HuH-7 (cell line): ENCODE results near the gene CSRP1.
"Not testable (repeated sequence)": the region's sequence is repeated elsewhere in the genome, so short reads cannot be mapped to it uniquely, and the experiment has no call there.

Experiments
- DNase-seq: peaks from one replicate; pipeline ENCODE4 v3.0.0; 2011; ENCODE audit warnings: low spot score

CSRP1 gene

DNA sequence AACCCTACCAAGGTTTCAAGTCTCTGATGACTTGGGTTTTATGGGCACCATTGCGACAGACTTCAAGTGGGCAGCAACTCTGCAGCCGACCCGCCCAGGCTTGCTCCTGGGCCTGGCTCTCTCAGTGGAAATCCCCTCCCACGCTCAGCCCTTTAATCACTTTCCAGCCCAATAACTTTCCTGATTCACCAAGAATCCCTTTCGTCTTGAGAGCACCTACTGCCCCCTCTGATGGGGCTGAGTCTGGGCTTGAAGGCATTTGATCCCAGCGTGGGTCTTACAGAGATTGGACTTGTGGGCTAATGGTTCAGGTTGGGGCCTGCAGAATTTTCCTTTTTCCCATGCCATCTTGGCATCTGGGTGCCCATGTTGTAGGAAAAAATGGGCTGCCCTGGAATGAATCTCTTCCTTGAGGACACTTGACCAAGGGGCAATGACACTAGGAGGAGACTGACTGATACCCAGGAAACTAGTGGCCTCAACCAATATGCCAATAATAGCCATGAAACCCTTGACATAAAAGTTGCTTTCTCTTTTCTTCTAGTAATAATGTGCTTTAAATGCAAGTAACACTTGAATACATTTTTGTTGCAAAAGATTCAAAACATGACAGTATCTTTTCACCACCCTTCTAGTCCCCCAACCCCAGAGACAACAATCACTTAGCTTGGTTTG, 30.1 kb downstream of the CSRP1 start:
- DNase-seq: no peak

DNA sequence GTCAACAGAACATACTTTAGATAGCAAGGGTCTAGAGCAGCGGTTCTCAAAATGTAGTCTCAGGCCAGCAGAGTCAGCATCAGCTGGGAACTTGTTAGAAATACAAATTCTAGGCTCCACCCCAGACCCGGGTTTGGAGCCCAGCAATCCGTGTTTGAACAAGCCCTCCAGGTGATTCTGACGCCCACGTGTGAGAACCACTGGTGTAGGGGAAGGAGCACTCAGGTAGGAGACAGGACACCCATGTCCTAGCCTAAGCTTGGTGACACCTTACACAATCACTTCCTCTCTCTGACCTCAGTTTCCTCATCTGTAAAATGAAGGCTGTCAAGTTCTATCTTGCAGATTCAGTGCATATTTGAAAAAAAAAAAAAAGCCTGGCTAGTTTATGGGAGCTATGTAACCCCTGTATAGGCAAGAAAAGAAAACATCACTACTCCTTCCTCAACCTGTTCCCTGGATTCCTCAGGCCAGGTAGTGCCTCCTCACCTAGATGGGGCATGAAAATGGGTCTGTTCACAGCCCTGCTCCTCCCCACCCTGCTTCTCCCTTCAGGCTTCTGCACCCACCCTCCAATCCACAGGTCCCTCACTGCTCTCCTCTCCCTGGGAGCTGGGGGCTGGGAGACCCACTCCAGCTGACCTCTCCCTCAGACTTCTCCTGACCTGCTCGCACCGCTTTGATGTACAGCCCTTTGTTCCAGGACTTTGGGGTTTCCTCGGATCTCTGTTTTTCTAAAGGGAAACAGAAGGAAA, 30.8 kb downstream of the CSRP1 start:
- DNase-seq: no peak

DNA sequence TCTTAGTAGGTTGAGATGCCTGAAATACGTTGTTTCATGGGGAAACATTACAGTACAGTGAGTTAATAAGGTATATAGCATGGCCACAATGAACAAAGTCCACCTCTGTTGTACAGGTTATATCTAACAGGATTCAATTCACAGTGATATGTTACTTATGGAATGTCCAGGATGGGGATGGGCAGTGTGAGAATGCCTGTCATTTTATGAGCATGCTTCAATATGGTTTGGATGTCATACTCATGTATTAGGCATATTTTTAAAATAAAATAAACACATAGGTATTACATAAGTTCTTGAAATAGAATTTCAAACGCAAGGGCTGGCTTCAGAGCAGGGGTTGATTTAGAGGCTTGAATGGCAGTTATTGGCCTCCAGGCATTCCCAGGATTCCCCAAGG, 31.8 kb downstream of the CSRP1 start:
- DNase-seq: no peak

DNA sequence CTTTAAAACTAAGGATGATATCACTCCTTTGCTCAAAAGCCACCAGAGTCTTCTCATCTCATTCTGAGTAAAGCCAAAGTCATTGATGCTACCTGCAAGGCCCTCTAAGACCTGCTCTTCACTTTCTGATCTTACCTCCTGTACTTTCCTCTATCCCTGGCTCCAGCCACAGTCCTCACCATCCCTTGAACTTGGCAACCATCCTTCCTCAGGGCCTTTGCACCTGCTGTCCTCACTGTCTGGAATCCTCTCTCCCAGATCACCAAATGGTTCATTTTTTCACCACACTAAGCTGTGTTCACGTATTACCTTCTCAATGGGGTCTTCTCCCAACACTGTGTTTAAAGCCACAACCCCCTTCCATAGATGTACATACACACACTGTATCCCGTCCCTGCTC, 33.6 kb downstream of the CSRP1 start:
- no peak for DNase-seq

DNA sequence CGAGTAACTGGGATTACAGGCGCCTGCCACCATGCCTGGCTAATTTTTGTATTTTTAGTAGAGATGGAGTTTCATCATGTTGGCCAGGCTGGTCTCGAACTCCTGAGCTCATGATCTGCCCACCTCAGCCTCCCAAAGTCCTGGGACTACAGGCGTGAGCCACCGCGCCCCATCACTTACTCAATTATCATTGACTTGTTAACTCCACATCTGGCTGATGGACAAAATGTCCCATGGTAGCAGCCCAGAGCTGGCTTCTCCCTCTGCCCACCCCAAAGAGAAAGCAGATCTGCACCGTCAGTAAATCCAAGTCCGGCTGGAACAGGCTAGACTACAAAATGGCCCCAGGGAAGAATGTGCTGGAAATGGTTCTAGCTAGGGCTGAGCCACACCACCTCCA, 34.6 kb downstream of the CSRP1 start:
- DNase-seq: not testable (repeated sequence)

DNA sequence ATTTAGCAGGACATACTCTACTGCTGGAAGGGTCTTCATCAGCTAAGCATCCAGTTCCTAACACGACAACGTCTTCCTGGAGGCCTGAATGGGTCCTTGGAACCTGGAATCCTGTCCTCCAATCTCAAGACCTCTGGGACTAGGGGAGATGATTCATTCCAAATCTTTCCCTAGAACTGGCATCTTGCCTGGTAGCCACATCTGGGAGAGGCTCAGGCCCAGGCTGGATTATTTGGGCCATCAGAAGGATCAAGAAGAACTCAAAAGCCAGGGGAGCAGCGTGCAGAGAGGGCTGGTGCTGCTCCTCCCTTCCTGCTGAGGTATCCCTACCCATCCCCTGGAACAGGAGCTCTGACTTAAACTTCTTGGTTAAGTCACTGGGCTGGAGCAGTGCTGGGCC, 35.2 kb downstream of the CSRP1 start:
- DNase-seq: no peak

DNA sequence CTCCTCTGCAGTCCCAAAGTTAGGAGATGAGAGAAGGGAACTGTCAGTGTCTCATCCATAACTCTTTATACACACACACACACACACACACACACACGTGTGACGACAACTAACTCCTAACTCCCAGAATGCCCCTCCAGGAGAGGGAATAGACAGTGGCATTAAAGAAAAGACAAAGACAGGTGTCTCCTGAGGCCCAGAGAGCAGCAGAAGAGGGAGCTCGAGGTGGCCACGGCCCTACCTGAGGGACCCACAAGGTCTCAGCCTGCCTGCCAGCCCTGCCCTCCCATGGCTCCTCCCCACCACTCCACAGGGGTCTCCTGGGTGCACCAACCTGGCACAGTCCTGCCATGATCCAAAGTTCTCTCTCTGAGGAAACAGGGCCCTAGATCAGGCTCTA, 36.3 kb downstream of the CSRP1 start:
- no peak for DNase-seq

DNA sequence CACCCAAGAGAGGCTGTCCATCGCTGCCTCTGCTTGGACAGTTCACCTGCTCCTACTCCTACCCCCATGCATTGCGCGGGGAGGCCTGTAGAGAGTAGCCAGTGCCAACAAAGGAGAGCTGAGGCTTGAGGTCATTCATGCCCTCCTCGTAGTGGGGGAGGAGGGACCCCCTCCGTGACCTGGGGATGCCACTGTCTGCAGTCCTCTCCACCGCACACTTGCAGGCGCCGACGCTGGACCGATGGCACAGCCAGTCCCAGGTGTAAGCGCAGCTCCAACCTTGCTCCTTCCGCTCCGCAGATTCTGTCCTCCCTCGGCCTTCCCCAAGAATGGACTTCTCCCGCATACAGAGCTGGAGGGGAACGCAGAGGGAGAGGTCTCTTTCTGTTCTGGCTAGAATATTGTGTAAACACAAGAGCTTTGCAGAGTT, 37.3 kb downstream of the CSRP1 start:
- no peak for DNase-seq

DNA sequence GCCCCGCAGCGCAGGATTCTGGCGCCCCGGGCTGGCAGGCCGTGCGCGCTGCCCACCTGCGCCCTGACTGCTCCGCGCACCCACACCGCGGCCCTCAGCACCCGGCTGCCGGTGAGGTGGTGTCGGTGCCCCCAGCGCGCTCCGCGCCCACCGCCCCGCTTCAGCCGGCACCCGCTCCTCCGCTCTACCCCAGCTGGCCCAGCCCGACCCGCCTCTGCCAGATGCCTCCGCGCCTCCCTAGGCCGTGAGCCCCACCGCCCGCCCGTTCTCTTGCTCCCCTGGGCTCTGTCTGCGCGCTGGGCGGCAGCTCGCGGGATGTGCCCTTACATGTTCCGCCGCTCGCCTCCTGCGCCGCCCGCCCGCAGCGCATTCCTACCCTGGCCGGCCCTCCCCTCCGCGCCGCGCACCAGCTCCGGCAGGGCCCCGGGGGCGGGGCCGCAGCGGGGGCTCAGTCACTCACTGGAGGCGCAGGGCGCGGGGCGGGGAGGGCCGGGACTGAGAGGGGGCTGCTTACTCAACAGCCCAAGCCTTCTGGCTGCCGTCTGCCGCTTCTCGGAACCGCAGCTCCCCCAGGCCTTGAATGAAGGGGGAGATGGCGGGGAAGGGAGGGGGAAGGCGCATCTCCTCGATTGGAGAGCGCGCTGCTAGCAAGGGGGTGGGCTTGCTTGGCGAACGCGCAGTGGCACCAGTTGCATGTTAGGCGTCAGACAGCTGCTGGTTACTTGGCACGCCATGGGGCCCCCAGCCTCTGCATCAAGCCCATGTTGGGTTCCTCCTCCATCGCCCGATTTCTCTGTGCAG, 37.9 kb downstream of the CSRP1 start, which contains the start of gene PHLDA3:
PHLDA3 (minus strand) TSS at position 345 of the 801 bp plus-strand sequence. CDS start 402 bp downstream, outside the sequence.
- no peak for DNase-seq

DNA sequence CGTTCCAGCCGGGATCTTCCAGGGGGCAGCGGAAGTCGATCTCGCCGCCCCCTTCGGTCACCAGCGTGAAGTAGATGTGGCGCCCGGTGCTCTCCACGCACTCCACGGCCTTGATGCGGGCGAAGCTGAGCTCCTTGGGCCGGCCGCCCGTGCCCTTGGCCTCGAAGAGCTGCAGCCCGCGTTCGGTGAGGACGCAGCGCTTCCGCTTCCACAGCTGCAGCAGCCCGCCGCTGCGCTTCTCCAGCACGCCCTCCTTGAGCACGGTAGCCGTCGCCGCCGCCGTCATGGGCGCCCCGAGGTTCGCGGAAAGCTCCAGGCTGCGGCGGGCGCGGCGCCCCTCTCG, 38.5 kb downstream of the CSRP1 start:
- no peak for DNase-seq

DNA sequence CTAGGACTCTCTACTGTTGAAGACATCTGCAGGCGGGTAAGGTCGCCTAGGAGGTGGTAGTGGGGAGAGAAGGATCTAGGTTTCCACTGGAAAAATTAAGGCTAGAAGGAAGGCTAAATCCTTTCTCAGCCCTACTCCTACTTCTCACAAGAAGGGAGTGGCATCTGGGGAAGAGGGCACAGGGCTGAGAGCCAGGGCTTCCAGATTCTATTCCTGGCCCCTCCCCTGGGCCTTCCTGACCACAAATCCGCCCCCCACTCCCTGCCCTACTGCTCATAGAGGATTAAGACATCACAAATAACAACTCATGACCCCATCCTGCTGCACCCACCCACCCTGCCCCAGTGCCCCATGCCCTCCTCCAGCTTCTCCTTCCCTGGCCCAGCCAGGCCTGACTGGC, 40.4 kb downstream of the CSRP1 start:
- no peak for DNase-seq

DNA sequence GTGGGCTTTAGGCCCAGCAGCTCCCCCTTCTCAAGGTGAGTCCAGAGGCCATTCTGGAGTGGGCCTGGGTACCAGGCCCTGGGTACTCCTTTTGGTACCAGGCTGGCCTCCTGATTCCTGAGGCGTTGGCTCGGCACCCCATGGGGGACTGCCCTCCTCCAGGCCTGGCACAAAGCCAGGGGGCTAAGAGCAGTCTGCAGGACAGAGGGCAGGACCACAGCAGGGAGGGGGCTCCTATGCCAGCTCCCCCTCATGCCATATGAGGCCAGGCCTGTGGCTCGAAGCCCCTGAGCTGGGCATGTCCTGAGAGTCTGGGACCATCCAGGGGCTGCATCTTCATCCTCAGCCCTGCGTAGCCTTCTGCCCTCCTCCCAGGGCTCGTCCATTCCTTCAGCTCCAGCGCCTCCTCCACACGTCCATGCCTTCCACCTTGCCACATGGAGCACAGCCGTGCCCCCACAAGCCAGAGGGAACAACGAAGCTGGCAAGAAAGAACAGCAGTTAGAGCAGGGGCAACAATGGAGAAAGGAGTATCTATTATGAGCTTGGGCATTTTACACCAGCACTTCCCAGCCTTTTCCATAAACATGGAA, 41.1 kb downstream of the CSRP1 start:
- no peak for DNase-seq

DNA sequence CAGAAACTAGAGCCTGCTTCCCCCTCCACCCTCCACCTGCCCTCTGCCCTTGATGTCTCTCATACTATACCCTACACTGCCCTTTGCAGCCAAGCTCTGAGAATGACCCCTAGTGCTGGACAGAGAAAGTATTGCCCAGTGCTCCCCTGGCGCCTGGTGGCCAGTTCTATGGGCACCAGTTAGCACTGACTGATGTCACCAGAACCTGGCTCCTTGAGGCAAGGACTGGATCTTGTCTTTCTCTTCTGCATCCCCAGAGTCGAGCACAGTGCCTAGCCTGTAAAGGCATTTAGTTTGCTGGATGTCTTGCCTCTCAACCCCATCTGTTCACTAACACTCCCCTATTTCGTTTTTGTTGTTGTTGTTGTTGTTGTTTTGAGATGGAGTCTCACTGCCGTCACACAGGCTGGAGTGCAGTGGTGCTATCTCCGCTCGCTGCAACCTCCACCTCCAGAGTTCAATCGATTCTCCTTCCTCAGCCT, 43.8 kb downstream of the CSRP1 start:
- DNase-seq: peak; percentile 38

DNA sequence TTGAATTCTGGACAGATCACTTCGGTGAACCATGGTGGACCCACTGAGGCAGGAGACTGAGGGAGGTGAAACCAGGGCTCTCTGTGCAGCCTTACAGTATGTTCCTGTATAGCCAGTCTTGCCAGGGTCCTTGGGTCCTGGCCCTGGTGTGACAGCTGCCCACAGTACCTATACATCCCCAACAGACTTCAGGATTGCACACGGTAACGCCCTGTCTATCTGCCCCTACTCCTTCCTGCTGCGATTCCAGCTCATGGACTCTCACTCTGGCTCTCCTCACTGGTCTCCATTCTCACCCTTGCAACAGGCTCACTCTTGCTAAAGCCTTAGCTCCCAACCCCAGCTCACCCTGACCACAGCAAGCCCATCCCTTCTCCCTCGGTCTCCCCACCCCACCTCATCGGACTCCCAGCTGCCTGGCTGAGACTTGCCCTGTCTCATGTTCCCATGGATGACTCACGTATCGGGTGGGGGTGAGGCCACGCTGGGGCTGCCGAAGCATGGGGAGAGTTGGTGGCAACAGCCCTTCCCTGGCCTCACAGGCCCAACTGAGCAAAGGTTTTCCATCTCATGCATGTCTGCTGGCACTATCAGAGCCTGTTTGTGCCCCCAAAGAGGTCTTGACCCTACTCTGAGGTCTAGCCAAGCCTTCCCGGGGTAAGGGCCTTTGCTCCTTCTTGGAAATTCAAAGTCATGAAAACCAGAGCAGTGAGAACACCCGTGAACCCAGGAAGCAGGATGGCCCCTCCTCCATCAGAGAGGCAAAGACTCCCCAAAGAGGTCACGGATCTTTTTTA, 45.1 kb downstream of the CSRP1 start:
- no peak for DNase-seq

DNA sequence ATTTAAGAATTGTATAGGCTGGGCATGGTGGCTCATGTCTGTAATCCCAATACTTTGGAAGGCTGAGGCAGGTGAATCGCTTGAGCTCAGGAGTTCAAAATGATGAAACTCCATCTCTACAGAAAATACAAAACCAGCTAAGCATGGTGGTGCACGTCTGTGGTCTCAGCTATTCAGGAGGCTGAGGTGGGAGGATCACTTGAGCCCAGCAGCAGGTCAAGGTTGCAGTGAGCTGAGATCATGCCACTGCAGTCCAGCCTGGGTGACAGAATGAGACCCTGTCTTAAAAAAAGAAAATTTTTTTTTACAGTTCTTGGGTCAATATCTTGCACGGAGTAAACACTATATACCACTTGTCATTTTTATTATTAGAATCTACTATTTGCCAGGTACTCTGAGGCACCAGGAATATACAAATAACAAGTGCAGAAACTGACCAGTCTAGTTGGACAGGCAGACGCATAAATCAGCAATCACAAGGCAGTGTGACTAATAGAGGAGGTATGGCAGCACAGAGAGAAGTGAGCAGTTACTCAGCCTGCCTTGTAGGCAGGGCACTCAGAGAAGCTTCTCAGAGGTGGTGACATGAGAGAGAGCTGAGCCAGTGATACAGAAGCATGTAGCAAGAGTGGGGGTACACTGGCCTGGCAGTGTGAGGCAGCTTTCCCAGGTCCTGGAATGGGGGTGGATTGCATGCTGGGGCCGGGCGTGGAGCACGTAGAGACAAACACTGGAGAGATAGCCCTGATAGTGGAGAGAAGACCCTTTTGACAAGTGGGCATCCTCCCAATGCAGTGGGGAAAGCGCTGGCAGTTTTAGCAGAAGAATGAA, 45.9 kb downstream of the CSRP1 start:
- no peak for DNase-seq

DNA sequence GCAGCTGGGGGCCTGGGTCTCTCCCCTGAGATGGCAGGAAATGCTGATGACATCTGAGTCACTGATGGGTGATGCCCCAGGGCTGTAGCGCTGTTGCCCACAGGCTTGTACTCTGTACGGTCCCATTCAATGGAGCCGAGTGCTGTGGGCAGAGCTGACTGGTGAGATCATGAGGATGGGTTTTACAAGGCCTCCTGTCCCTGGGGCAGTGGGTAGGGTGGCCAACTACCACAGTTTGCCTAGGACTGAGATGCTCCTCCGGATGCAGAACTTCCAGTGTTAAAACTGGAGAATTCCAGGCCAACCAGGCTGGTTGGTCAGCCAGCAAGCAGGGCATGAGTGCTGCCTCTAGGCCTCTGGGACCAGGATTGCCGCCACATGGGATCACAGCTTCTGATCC, 47.1 kb downstream of the CSRP1 start:
- DNase-seq: no peak

DNA sequence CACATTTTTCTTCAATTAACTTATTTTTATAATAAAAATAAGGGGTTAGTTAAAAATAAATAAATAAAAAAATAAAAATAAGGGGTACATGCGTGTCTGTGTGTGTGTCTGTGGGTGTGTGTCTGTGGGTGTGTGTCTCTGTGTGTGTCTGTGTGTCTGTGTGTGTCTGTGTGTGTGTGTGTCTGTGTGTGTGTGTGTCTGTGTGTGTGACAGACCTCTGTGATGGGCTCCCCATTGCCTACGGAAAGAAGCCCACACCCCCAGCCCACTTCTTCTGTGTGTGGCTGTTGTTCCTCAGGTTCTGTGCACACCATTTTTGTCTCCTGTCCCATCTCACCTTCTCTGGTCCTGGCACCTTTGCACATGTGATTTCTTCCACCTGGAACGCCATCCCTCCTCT, 47.9 kb downstream of the CSRP1 start:
- DNase-seq: no peak

DNA sequence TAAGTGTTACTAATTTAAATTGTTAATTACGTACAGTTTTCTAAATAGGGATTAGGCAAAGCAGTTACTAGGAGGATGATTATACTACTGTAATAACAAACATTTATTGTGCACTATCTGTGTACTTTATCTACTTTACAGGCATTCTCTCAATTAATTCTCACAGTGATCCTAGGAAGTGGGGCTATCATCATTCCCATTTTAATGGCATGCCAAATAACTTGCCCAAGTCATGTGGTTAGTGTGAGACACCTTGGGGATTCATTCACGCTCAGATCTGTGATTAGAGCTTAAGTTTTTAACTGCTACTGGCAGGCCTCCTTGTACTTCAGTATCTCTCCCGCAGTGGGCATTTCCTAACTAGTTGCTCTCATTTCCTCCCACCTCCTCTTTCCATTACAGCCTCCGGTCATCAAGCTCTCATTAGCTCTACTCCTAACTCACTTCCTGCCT, 49.4 kb downstream of the CSRP1 start:
- no peak for DNase-seq

DNA sequence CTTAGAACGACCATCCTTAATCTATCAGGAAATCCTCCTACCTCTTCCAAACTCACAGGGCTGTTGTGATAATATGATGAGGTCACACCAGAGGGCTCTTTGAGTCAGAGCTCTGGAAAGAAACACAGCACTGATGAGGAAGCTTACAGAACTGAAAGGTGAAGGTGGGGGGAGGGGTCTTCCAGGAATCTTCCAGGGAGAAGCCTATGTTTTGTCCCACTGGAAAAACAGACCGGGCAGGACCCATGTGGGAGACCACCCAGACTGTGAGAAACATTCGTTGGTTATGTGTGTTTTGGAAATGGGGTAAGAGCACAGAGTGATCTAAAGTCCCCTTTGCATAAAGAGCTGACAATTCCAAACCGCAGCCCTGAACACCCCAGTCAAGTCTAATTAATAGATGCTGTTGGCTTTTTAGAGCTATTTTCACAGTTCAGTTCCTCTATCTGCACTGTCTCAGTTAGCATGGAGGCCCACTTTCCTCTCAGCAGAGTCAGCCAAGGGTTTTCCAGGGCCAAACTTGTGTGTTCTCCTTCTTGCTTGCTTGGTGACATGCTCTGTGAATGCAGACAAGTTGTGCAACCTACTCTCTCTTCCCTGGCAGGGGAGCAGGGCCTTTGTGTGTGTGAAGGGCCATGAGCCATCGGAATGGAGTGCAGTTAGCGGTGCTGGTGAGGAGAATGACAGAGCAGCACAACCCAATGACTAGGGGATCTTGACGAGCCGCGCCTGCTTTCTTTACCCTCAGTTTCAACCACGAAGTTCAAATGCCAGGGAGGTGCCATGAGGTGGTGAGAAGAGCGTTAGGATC, 50.2 kb downstream of the CSRP1 start:
- no peak for DNase-seq

DNA sequence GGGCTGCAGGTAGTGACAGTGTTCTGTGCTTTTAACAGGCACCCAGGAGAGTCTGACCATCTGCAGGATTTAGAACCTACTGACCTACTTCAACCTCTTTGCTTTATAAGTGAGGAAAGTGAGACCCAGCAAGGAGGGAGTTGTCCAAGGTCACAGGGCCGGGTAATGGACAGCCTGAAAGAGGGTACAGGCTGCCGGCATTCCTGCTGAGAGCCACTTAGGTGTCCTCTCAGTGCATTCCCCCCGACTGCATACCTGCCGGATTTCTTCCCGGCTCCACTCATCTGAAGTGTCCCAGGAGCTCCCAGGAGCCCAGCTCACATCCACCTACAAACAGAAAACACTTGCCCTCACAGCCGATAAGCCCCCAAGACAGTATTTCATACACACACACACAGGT, 51.8 kb downstream of the CSRP1 start:
- DNase-seq: no peak
